HG02798 (cell line): ENCODE data around the gene TBATA.

ENCODE experiments used
- ATAC-seq: cut with Tn5 transposase; IDR thresholded peaks from one replicate; pipeline ENCODE4 v1.9.1; 2021; ENCODE audit warnings: mild to moderate bottlenecking; ENCODE audit not compliant: unreplicated experiment, poor library complexity

Gene TBATA

DNA sequence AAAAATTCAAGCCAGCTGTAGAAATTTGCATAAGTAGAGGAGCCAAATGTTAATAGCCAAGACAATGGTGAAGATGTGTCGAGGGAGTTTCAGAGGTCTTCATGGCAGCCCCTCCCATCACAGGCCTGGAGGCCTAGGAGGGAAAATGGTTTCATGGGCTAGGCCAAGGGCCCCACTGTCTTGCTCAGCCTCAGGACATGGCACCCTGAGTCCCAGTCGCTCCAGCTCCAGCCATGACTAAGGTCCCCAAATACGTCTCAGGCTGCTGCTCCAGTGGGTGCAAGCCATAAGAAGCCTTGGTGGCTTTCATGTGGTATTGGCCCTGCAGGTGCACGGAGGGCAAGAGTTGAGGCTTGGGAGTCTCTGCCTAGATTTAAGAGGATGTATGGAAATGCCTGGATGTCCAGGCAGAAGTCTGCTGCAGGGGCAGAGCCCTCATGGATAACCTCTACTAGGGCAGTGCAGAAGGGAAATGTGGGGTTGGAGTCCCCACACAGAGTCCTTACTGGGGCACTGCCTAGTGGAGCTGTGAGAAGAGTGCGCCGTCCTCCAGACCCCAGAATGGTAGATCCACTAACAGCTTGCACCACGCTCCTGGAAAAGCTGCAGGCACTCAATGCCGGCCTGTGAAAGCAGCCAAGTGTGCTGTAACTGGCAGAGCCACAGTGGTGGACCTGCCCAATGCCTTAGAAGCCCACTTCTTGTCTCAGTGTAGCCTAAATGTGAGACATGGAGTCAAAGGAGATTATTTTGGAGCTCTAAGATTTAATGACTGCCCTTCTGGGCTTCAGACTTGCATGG lies 19.2 kb downstream of the TBATA start:
- no peak for ATAC-seq

DNA sequence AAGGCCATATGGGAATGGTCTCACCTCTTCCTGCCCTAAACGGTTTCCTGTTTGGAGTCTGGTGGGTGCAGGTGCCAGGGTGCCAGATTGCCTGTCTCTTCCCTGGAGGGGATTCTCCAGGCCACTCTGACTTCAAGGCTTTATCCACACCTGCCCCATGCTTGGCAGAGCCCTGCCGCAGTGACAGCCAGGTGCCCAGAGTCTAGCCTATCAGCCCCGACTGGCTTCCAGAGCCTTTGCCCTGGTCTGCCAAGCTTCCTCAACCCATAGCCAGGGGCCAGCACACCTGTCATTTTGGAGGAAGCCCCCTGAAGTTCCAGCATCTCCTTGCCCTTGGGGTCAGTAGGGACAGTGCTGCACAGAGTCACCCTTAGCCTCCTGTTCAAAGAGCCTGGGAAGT lies 21.6 kb downstream of the TBATA start:
- no peak for ATAC-seq

DNA sequence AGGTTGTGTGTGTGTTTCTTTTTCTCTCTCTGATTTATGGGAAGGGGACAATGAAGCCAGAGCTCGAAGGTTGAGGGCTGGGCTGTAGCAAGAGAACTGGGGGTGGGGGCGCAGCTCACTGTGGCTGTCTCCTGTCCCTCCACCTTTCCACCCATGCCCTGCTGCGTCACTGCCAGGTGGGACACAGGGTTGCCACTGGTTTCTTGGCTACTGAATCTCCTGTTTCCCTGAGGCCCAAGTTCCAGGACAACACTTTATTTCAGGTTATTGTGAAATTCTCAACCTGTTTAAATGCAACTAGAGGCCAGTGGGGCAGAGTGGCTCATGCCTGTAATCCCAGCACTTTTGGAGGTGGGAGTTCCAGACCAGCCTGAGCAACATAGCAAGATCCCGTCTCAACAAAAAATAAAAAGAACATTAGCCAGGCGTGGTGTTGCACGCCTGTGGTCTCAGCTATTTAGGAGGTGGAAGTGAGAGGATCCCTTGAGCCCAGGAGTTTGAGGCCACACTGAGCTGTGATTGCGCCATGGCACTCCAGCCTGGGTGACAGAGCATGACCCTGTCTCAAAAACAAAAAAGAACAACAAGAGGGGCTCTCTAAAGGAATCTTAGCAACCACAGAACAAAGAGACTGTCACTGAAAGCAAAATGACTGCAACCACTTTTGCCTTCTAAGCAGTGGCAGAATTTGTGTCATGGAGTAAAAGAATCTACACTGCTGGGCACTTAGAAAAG lies 22.6 kb downstream of the TBATA start:
- no peak for ATAC-seq

DNA sequence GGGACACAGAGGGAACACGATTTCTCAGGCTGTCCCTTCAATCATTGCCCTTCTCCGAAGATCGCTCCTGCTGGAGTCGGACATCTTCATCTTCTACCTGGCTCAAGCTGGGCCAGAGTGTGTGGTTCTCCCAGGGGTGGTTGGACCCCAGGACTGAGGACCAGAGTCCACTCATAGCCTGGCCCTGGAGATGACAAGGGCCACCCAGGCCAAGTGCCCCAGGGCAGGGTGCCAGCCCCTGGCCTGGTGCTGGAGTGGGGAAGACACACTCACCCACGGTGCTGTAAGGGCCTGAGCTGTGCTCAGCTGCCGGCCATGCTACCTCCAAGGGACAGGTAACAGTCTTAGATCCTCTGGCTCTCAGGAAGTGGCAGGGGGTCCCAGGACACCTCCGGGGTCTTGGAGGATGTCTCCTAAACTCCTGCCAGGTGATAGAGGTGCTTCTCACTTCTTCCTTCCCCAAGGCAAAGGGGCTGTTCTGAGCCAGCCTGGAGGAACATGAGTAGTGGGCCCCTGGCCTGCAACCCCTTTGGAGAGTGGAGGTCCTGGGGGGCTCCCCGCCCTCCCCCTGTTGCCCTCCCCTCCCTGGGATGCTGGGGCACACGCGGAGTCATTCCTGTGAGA lies 23.3 kb downstream of the TBATA start:
- ATAC-seq: no peak

DNA sequence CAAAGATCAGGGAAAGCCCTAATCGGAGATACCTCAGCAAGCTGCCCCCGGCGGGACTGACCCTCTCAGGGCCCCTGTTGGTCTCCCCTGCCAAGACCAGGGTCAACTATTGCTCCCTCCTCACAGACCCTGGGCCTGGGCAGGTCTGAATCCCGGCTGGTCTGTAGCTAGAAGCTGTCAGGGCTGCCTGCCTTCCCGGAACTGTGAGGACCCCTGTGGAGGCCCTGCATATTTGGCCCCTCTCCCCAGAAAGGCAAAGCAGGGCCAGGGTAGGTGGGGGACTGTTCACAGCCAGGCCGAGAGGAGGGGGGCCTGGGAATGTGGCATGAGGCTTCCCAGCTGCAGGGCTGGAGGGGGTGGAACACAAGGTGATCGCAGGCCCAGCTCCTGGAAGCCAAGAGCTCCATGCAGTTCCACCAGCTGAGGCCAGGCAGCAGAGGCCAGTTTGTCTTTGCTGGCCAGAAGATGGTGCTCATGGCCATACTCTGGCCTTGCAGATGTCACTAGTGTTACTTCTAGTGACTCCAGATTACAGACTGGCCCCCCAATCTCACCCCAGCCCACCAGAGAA lies 24.1 kb downstream of the TBATA start:
- no peak for ATAC-seq

DNA sequence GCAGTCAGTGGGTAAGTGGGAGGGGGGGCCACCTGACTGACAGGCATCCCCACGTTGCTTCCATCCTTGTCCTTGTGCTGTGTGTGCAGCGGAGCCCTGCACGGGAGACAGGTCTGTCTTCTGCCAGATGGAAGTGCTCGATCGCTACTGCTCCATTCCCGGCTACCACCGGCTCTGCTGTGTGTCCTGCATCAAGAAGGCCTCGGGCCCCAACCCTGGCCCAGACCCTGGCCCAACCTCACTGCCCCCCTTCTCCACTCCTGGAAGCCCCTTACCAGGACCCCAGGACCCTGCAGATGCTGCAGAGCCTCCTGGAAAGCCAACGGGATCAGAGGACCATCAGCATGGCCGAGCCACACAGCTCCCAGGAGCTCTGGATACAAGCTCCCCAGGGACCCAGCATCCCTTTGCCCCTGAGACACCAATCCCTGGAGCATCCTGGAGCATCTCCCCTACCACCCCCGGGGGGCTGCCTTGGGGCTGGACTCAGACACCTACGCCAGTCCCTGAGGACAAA lies 24.8 kb downstream of the TBATA start:
- no peak for ATAC-seq

DNA sequence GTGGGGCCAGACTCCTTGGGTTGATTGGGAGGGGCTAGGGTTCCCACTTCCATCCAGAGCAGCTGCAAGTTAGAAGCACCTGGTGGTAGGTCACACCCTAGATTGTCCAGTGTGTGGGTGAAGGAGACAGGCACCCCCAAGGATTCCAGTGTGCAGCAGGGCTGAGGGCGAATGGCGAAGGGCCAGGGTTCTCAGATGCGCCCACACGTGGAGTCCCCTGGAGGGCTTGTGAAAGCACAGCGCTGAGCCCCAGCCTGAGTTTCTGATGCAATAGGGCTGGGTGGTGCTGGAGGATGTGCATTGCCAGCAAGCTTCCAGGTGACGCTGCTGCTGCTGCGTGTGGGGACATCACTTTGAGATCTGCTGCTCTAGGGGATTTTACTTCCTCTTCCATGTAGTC lies 25.4 kb downstream of the TBATA start:
- no peak for ATAC-seq

DNA sequence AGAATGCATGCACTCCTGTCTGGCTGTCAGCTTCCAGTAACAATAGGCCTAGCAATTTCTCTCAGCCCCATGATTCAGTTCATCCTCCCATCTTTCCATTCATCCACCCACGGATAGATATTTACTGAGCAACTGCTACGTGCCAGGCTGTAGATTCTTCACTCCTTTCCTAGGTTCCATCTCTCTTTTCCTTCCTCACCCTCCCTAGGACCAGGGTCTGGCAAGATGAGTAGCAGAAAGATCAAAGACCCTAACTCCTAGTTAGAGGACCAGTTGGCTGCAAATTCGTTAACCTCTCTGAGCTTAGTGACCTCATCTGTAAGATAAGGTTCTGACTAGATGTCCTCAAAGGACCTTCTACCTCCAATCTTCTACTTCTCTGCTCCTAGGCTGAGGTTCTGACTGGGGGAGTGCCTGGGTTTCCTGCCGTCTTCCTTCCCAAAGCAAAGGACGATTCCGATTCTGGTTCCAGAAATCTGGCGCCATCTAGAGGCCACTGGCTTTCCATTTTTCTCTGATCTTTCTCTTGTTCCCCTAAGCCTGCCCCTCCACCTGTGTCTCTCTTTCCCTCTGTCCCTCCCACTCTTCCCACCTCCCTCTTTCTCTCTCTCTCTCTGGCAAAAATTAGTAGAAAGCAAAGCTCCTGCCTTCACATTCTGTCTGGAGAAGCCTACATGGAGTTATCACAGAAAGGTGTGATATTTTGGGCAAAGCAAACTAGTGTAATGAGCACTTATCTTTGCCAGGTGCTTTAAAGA lies 26.2 kb downstream of the TBATA start:
- ATAC-seq: no peak

DNA sequence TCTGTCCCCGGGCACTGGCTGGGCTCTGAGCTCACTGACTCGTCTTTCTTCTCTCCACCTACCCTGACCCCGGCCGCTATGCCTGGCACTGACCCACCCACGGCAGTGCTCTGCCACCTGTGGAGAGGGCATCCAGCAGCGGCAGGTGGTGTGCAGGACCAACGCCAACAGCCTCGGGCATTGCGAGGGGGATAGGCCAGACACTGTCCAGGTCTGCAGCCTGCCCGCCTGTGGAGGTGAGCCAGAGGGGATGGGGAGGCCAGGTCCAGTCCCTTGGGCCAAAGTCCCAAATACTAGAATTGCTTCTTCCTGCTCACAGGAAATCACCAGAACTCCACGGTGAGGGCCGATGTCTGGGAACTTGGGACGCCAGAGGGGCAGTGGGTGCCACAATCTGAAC lies 27.3 kb downstream of the TBATA start:
- ATAC-seq: no peak

DNA sequence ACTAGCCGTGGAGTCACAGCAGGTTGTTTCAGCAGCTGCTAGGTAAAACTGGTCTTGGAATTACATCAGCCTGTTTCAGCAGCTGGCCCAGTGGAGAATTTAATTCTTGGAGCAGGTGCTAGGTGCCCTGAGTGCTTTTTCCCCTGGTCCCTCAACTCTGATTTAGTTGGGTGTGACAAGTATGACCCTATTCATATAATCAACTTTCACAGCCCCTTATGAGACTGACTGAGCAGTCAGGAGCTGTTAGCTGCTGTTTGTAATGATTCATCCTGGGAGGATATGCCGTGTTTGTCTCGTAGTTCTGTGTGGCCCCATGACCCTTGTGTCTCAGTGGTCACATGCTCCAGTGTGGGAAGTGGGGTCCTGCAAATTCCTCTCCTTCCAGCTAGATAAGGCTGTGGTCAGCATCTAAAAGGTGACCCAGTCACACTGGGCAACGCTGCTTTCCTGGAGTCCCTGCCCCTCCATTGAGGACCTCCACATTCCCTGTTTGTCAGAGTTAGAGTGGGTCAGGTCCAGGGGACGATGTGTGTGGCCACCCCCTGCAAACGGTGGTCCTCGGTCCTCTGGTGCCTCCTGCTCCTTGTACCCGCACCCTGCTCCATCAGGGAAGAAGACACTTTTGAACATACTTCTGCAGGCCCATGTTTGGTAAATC lies 28.3 kb downstream of the TBATA start:
- ATAC-seq: no peak

DNA sequence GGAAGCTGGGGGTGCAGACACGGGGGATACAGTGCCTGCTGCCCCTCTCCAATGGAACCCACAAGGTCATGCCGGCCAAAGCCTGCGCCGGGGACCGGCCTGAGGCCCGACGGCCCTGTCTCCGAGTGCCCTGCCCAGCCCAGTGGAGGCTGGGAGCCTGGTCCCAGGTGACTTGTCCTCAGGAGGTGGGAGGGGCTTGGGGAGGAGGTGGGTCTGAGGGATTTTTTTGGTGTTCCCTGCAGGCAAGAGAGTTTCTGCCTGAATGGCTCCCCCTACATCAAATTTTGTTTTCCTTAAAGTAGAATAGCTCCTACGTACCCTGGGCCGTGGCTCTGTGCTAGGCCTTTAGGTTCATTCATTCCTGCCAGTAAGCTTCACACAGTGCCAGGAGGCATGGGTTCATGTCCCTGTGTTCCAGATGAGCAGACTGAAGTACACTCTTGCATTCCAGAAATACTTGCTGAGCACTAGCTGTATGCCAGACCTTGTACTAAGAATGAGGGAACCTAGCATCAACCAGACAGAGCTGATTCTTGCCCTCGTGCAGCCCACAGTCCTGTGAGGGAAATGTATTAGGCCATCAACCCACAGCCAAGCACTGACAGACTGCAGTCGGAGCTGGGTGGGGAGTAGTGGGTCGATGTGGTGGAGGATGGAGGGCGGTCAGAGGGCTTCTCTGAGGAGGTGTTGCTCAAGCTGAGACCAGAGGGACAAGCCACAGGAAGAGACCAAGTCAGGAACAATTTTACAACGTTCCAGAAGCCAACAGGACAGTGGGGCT lies 31.1 kb downstream of the TBATA start:
- ATAC-seq: no peak

DNA sequence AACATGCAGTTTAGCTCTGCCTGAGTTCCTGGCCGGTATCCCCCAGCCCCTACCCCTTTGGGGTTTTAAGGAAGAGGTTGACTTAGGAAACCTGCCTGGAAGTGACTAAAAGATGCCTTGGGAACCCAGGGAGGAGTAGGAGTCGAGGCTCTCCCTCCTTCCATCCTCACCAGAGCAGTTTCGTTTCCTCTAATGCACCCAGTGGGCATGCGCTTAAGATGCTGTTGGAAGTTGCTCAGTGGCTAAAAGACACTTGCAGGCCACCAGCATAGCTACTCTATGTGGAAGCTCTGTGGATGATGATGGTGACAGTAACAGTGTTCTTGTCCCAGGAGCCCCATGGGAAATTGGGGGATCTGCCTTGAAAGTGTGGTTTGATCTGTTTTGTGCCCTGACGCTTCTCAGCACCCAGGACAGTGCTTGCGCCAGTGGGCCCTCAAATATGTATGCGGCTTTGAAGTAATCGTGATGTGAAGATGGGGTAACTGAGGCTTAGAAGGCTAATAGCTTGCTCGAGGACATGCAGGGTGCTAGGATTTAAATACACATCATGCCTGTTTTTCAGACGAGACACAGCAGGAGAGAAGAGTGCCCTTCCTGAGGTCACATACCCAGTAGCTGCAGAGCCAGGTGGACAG lies 32.0 kb downstream of the TBATA start:
- ATAC-seq: no peak

DNA sequence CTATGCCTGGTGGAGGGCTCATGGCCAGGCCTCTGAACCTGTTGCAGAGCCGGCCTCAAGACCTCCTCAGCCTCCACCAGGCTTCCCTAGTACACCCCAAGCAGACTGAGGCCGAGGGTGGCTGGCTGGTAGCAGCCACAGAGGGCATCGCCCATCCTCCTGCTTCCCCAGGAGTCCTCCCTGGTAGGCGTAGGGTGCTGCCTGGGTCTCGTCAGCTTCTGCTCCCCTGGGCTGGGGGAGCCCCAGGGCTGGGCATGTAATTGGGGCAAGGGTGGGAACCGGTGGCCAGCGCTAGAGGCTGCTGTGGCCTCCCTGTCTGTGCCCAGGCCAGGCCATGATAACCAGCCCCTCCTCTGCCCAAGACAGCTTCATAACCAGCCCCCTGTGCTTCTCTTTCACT lies 32.6 kb downstream of the TBATA start:
- ATAC-seq: no peak

DNA sequence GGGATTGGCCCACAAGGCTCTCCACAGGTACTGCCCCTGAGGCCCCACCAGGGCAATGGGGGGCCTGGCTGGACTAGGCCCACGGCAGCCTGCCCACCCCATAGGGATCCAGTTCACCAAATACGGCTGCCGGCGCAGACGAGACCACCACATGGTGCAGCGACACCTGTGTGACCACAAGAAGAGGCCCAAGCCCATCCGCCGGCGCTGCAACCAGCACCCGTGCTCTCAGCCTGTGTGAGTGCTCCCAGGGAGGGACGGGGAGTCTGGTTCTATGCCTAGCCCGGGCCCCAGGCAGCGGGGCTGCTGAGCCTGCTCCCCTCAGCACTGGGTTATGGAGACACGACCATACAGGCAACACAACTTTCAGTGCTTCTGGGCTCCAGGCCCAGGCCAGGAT lies 33.2 kb downstream of the TBATA start:
- ATAC-seq: no peak

DNA sequence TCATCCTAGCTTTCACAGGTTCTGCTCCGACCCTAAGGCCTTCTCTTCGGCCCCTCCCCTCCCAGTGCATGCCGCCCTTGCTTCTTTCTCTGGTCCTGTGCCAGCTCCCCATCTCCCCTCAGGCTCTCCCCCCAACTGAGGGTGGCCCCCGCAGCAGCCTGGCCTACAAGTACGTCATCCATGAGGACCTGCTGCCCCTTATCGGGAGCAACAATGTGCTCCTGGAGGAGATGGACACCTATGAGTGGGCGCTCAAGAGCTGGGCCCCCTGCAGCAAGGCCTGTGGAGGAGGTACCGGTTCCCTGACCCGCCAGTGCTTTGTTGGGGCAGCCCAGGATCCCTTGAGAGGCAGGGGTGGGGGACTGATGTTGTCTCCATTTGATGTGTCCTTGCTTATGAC lies 33.8 kb downstream of the TBATA start:
- ATAC-seq: no peak

DNA sequence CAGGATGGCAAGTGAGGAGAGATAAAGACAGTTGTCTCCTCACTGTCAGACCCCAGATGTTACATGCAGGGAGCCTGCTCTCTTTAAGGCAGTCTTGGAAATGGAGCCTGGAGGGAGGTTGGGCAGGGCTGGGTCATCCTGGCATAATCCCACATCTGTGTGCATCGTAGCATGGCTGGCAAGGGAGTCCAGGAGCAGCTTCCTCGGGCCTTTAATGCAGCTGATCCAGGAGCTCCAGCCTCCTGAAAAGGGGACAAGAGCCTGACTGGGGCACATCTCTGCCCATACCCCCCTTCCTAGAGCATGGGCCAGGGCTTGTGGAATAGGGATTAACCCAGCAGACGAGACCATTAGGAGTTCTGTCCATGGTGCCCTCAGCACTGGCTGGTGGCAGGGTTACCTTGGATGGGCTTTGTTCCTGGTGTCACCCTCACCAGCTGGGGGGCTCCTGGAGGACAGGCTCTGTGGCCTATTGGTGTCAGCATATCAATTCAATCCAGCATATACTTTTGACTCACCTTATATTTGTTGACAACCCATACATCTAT lies 34.9 kb downstream of the TBATA start:
- ATAC-seq: no peak

DNA sequence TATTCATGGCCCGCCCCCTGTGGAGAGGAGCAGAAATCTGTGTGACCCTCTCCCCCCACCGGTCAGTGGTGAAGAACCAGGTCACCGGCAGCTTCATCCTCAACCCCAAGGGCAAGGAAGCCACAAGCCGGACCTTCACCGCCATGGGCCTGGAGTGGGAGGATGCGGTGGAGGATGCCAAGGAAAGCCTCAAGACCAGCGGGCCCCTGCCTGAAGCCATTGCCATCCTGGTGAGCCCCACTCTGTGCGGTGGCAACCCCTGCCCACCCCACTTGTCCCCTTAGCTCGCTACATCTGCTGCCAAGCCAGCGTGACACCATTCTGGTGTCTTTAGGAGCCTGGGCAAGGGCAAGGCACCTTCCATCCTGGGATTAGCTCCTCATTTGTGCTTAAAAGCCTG lies 35.4 kb downstream of the TBATA start:
- no peak for ATAC-seq
